ENCODE measurements around the gene TSKU. TPM values are rescaled to one million over a fixed set of nuclear protein-coding genes. Genes with fewer than 3 reads are reported as not detected.
A peak's percentile ranks its signal among the peaks of the same experiment; 100 is the strongest.

The TSKU gene
- total and polyA plus RNA-seq, 9 of the 15 experiments (the other 6 are each of a cell fraction or from before 2014, with no cell fraction given) = 0.60 to 11.9 (median 8.4) TPM

GRCh38 chr11:76806608-76807205 lies 23.6 kb downstream of the TSKU start (continued):
- TF ChIP-seq HNRNPL (IDR thresholded peaks at IDR 0.05; ENCODE audit: low read depth, low read length) (no peak), ZNF239 (CRISPR knock-in tag; IDR thresholded peaks at IDR 0.05) (no peak), RERE (CRISPR knock-in tag; IDR thresholded peaks at IDR 0.05; ENCODE audit: borderline replicate concordance) (no peak), DDX20 (tag; IDR thresholded peaks at IDR 0.05; ENCODE audit: low read depth) (no peak), PHF20 (IDR thresholded peaks at IDR 0.05; ENCODE audit: partially characterized antibody) (no peak), ATF3 (IDR thresholded peaks at IDR 0.05) (no peak), ATF3 (CRISPR knock-in tag; conservative IDR thresholded peaks at IDR 0.05) (no peak), NCOR1 (IDR thresholded peaks at IDR 0.05) (no peak), EHMT2 (IDR thresholded peaks at IDR 0.05) (0 out of 2 replicates have a peak, but pooled peaks have one; percentile 41), HDAC8 (tag; IDR thresholded peaks at IDR 0.05) (no peak), TSC22D4 (tag; IDR thresholded peaks at IDR 0.05) (0 out of 2 replicates have a peak, but pooled peaks have one; percentile 31), IFI16 (CRISPR knock-in tag; IDR thresholded peaks at IDR 0.05) (no peak), ZC3H4 (CRISPR knock-in tag; IDR thresholded peaks at IDR 0.05; ENCODE audit: borderline replicate concordance) (no peak), TCF7 (IDR thresholded peaks at IDR 0.05; ENCODE audit: borderline replicate concordance) (no peak), ARID2 (IDR thresholded peaks at IDR 0.05) (no peak), MLLT1 (IDR thresholded peaks at IDR 0.05) (peak in 1 of 2 experiments; percentile 71; a peak in 1 of 4 replicates), ZNF354B (CRISPR knock-in tag; IDR thresholded peaks at IDR 0.05) (no peak), CBX2 (IDR thresholded peaks at IDR 0.05; ENCODE audit: insufficient read depth, low read length, poor library complexity, severe bottlenecking) (no peak), ZNF263 (CRISPR knock-in tag; IDR thresholded peaks at IDR 0.05; ENCODE audit: borderline replicate concordance) (no peak), ZNF76 (CRISPR knock-in tag; IDR thresholded peaks at IDR 0.05; ENCODE audit: borderline replicate concordance) (no peak), HLTF (IDR thresholded peaks at IDR 0.05) (0 out of 2 replicates have a peak, but pooled peaks have one; percentile 46), ZNF41 (CRISPR knock-in tag; conservative IDR thresholded peaks at IDR 0.05) (no peak), ZFP1 (CRISPR knock-in tag; IDR thresholded peaks at IDR 0.05) (no peak), CBFA2T3 (IDR thresholded peaks at IDR 0.05) (no peak)

Measured in K562 (cell line).